ENCODE data around the gene PIP5K1C.

DNA sequence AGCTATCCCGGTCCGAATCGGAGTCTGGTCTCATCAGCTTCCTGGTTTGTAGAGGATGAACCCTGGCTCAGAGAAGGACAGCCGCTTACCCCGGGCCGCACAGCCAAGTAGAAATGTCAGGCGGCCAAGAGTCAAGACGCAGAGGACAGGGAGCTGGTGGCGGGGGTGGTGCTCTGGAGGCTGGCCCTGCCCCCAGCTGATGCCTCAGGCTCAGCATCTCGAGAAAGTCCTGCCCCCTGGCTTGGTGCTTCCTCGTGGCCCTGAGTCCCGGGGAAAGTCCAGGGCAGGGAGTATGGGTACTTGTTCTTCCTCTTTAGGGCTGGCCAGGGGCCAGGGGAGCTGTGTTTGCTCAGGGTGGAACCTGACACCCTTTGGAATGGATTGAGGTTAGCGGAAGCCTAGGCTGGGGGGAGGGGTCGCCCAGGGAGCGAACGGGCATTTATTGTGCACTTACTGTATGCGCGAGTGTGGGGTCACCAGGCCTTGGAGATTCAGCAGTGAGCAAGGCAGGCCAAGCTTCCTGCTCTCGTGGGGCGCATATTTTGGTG, 10.1 kb upstream of the PIP5K1C start:
- TF ChIP-seq CEBPB (IDR thresholded peaks at IDR 0.05) (no peak), CTCF (IDR thresholded peaks at IDR 0.05) (no peak), USF2 (IDR thresholded peaks at IDR 0.05) (no peak)

All from A549 (cell line).